NB4 (cell line): Measurements from ENCODE around the gene PDZRN4.

Experiments
- DNase-seq: peaks from one replicate; pipeline ENCODE4 v3.0.0; 2010; ENCODE audit warnings: low read depth
- H3K4me3 ChIP-seq: one replicate; pipeline ENCODE4 v1.5.1; 2011; ENCODE audit warnings: mild to moderate bottlenecking, low read depth, low read length, moderate library complexity
- MYC ChIP-seq: IDR thresholded peaks from 2 replicates; pipeline ENCODE4 v1.6.1; 2011; ENCODE audit warnings: low read depth, low read length
- POLR2A ChIP-seq: IDR thresholded peaks from 2 replicates; pipeline ENCODE4 v1.6.1; 2011; ENCODE audit warnings: mild to moderate bottlenecking; ENCODE audit not compliant: insufficient read length; ENCODE audit errors: extremely low read depth
- TF ChIP-seq, protein P1 (sequence below): IDR thresholded peaks from one replicate; pipeline ENCODE4 v1.5.1; 2012; ENCODE audit warnings: low read depth, low read length
- TF ChIP-seq, protein P2 (sequence below): IDR thresholded peaks from 2 replicates; pipeline ENCODE4 v1.6.1; 2011; ENCODE audit warnings: low read depth, low read length

PDZRN4 gene

DNA sequence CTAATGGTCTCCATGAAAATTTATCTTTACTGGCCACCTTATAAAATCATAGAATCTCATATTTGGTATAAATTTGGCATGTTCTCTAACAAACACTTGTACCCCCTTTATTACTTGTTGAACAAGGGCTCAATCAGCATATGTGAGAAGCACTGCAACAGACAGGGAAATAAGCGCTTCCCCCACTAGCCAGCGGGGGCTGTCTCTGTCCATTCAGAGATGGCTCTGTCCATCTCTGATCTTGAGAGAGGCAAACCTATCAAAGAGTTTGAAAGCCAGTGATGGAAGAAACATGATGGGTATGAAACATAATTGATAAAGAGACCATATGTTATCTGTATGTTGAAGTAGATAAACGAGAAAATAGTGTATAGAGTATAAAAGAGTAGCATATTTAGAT is 326.8 kb downstream of the PDZRN4 start:
- peak; percentile 14 for DNase-seq

DNA sequence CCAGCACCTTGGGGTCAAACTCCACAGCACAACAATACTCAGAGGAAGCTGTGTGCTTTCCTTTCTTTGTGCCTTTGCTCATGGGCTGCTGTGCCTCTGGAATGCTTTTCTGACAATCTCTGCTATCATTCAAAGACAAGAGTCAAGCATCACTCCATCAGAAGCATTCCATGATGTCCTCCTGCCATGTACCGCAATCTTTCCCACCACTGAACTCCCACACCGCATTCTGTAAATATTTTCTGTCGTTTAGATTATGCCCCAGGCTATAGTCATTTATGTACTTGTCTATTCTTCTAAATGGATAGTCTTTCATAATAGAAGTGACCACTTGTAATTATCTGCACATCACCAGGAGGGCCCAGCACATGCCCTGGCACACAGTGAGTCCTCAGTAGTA is 327.8 kb downstream of the PDZRN4 start:
- TF ChIP-seq, protein P1, sequence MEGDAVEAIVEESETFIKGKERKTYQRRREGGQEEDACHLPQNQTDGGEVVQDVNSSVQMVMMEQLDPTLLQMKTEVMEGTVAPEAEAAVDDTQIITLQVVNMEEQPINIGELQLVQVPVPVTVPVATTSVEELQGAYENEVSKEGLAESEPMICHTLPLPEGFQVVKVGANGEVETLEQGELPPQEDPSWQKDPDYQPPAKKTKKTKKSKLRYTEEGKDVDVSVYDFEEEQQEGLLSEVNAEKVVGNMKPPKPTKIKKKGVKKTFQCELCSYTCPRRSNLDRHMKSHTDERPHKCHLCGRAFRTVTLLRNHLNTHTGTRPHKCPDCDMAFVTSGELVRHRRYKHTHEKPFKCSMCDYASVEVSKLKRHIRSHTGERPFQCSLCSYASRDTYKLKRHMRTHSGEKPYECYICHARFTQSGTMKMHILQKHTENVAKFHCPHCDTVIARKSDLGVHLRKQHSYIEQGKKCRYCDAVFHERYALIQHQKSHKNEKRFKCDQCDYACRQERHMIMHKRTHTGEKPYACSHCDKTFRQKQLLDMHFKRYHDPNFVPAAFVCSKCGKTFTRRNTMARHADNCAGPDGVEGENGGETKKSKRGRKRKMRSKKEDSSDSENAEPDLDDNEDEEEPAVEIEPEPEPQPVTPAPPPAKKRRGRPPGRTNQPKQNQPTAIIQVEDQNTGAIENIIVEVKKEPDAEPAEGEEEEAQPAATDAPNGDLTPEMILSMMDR = no peak
- TF ChIP-seq POLR2A (no peak), MYC (no peak)
- TF ChIP-seq, protein P2, sequence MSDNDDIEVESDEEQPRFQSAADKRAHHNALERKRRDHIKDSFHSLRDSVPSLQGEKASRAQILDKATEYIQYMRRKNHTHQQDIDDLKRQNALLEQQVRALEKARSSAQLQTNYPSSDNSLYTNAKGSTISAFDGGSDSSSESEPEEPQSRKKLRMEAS = no peak
- DNase-seq = no peak
- H3K4me3 ChIP-seq = no peak overlapping the region

More for the DNA sequence above, 326.8 kb downstream of the PDZRN4 start:
- no peak overlapping the region for H3K4me3 ChIP-seq
- TF ChIP-seq, protein P1 = peak; percentile 38
- no peak for TF ChIP-seq MYC

DNA sequence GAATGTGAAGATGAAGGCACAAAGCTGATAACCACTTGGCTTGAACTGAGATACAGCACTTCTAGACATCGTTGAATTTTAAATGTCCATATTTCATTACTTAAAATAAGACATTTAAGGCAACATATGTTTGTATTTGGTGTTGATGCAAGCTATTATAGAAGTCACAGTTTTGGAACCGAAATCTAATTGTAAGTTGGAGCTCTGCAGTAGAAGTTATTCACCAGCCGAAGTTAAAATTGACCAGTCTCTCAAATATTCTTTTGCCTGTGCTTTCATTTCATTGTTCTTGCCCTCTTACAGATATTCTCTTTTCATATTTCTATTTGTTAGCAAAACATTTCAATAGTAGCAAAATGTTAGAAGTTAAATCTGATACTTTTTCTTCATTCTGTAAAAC is 332.7 kb downstream of the PDZRN4 start:
- no peak for DNase-seq
- H3K4me3 ChIP-seq = no peak overlapping the region
- TF ChIP-seq, protein P2 = no peak
- TF ChIP-seq POLR2A (no peak), MYC (no peak)
- TF ChIP-seq, protein P1 = no peak

DNA sequence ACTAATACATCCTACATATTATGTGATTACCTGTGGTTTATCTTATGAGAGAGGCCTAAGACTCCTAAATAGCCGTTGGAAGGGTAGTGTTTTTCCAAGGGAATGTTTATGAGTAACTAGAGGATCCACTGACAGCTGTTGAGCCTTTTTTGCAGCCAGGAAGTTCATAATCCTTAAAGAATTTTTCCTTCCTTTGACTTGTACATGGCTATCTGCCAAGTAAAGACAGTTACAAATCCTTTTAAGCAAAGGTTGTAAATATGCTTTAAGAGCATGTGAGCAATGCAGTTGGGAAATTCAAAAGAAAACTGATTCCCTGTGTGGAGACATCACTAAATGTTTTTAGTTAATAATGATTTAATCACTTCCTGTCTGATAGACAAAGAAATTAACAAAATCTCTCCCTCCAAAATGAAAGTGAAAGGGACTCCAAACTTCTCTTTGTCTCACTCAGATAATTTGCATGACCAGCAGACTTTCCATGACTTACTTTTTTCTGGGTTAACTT is 333.8 kb downstream of the PDZRN4 start:
- TF ChIP-seq, protein P1 = no peak
- TF ChIP-seq POLR2A (no peak), MYC (no peak)
- TF ChIP-seq, protein P2 = no peak

DNA sequence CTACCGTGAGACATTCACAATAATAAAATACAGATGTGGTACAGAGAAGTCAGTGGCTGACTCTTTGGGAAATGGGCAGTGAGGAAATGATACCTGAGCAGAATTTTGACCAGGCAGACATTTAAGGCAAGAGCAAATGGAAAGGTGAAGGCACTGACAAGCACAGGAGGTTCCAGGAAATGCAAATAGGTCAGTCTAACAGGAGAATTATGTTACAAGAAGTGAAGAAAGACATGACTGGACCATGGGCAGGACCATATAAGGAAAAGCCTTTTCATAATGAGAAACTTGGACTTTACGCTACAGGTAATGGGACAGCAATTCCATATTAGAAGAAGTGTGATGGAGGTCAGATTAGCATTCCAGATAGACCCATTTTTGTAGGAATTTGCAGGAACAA is 338.9 kb downstream of the PDZRN4 start:
- TF ChIP-seq MYC (no peak), POLR2A (no peak)
- TF ChIP-seq, protein P2 = no peak
- TF ChIP-seq, protein P1 = no peak
- DNase-seq = no peak
- H3K4me3 ChIP-seq = no peak overlapping the region

More for the DNA sequence above, 333.8 kb downstream of the PDZRN4 start:
- H3K4me3 ChIP-seq = no peak overlapping the region
- DNase-seq = no peak

DNA sequence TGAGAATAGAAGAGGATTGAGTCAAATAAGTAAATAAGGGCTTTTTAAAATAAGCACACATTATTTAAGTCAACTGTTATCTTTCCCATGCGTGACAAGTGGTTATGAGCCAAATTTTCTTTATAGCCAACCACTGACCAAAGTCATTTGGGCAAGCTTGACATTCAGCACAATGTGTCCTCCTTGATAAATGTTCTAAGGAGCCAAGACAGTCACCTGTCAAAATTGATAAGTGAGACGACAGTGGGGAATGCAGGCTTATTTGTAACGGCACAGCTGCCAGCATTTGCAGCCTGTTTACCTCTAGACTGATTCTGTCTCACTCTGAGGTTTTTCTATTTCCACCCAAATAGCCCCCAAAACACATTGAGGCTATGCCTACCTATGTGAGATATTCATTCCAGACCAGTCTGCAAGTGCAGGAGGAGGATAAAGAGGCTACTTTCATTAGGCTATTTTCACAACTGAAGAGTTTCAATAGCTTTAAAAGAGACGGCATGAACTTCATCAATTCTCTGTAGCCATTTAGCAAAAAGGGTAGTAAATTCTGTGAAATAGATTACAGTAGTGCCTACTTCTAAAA is 339.5 kb downstream of the PDZRN4 start:
- H3K4me3 ChIP-seq = no peak overlapping the region
- TF ChIP-seq, protein P1 = no peak
- TF ChIP-seq POLR2A = no peak
- TF ChIP-seq MYC = no peak
- TF ChIP-seq, protein P2 = no peak
- no peak for DNase-seq
